GM19463 (cell line): ENCODE measurements around the gene MDN1.
"Not testable (repeated sequence)": the region's sequence is repeated elsewhere in the genome, so short reads cannot be mapped to it uniquely, and the experiment has no call there.

Experiments used
- ATAC-seq: cut with Tn5 transposase; IDR thresholded peaks from one replicate; pipeline ENCODE4 v1.9.1; 2021; ENCODE audit warnings: mild to moderate bottlenecking, moderate library complexity; ENCODE audit not compliant: unreplicated experiment

The MDN1 gene

GRCh38 chr6:89819336-89820130, at the start of gene MDN1:
Gene MDN1, minus strand, starts transcription at chr6:89819794. Its CDS starts 187 bp downstream, at chr6:89819607.
- peak; percentile 99 for ATAC-seq

GRCh38 chr6:89866024-89866678, 46.6 kb upstream of the MDN1 start:
- no peak for ATAC-seq

GRCh38 chr6:89862698-89863097, 43.1 kb upstream of the MDN1 start:
- peak; percentile 18 for ATAC-seq

- peak; percentile 60 for ATAC-seq
Measured at GRCh38 chr6:89862273-89862672, 42.7 kb upstream of the MDN1 start.

GRCh38 chr6:89859744-89860143, 40.1 kb upstream of the MDN1 start:
- ATAC-seq: peak; percentile 37

GRCh38 chr6:89858041-89858440, 38.4 kb upstream of the MDN1 start:
- no peak for ATAC-seq

GRCh38 chr6:89853068-89853467, 33.5 kb upstream of the MDN1 start:
- ATAC-seq: no peak

GRCh38 chr6:89847513-89847912, 27.9 kb upstream of the MDN1 start:
- ATAC-seq: not testable (repeated sequence)

GRCh38 chr6:89843070-89843469, 23.5 kb upstream of the MDN1 start:
- ATAC-seq: no peak

GRCh38 chr6:89842228-89842627, 22.6 kb upstream of the MDN1 start:
- no peak for ATAC-seq

- ATAC-seq: no peak
Measured at GRCh38 chr6:89840538-89840937, 20.9 kb upstream of the MDN1 start.

GRCh38 chr6:89836639-89837222, 17.1 kb upstream of the MDN1 start:
- ATAC-seq: no peak

GRCh38 chr6:89834884-89835792, 15.5 kb upstream of the MDN1 start:
- ATAC-seq: peak; percentile 97

GRCh38 chr6:89830170-89830809, 10.7 kb upstream of the MDN1 start:
- ATAC-seq: no peak

- peak; percentile 97 for ATAC-seq
Measured at GRCh38 chr6:89829472-89830169, 10.0 kb upstream of the MDN1 start, which contains the start of gene CASP8AP2. Gene CASP8AP2, plus strand, starts transcription at chr6:89829880.

- ATAC-seq: peak; percentile 27
Measured at GRCh38 chr6:89828988-89829471, 9.4 kb upstream of the MDN1 start.

GRCh38 chr6:89828475-89828987, 8.9 kb upstream of the MDN1 start:
- ATAC-seq: not testable (repeated sequence)

- no peak for ATAC-seq
Measured at GRCh38 chr6:89826029-89826528, 6.5 kb upstream of the MDN1 start.

- ATAC-seq: peak; percentile 16
Measured at GRCh38 chr6:89818977-89819335, 638 bp downstream of the MDN1 start.
